ENCODE data around the gene RBM33. TPM values are rescaled to one million over a fixed set of nuclear protein-coding genes. Genes with fewer than 3 reads are reported as not detected.
"Not testable (repeated sequence)": the region's sequence is repeated elsewhere in the genome, so short reads cannot be mapped to it uniquely, and the experiment has no call there.

Gene RBM33
- total RNA-seq, 1 experiment from 2014 or later = 45.2 TPM

DNA sequence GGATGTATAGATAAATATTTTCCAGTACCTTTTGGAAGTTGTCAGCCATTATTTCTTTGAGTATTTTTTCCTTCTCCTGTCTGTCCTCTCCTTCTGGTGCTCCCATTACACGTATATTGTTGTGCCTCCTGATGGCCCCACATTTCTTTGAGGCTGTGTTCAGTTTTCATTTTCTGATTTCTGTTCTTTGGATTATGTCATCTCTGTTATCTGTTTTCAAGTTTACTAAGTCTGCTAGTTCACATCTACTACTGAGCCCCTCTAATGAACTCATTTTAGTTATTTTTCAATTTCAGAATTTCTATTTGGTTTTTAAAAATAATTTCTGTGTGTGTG, 16.3 kb downstream of the RBM33 start:
- DNase-seq (ENCODE audit: low spot score) = no peak

GRCh38 chr7:155662343-155663043, 18.0 kb downstream of the RBM33 start:
- no peak for DNase-seq (ENCODE audit: low spot score)

GRCh38 chr7:155663937-155664336, 19.5 kb downstream of the RBM33 start:
- DNase-seq (ENCODE audit: low spot score) = no peak

GRCh38 chr7:155665079-155665956, 20.9 kb downstream of the RBM33 start:
- no peak for DNase-seq (ENCODE audit: low spot score)

GRCh38 chr7:155665957-155666287, 21.5 kb downstream of the RBM33 start:
- DNase-seq (ENCODE audit: low spot score) = no peak

DNA sequence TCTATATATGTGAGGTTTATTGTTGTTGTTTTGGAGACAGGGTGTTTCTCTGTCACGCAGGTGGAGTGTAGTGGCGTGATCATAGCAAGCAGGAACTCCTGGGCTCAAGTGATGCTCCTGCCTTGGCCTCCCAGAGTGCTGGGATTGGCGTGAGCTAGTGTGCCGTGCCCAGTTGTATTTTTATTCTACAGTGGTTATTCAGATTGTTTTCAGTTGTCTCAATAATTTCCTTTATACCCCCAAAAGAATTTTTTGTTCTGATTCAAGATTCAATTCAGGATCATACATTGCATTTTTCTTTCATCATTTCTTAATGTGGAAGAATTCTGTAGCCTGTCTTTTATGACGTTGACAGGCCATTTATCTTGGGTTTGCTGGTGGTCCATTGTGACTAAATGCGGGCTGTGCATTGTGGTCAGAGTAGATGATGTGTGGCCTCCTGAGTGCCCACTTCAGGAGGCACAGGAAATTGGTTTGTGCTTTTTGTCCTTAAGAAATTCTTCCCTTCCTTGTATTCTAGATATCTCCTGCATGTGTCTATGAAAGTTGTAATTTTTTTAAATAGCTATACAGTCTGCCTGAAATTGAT, 22.9 kb downstream of the RBM33 start:
- no peak for DNase-seq (ENCODE audit: low spot score)

DNA sequence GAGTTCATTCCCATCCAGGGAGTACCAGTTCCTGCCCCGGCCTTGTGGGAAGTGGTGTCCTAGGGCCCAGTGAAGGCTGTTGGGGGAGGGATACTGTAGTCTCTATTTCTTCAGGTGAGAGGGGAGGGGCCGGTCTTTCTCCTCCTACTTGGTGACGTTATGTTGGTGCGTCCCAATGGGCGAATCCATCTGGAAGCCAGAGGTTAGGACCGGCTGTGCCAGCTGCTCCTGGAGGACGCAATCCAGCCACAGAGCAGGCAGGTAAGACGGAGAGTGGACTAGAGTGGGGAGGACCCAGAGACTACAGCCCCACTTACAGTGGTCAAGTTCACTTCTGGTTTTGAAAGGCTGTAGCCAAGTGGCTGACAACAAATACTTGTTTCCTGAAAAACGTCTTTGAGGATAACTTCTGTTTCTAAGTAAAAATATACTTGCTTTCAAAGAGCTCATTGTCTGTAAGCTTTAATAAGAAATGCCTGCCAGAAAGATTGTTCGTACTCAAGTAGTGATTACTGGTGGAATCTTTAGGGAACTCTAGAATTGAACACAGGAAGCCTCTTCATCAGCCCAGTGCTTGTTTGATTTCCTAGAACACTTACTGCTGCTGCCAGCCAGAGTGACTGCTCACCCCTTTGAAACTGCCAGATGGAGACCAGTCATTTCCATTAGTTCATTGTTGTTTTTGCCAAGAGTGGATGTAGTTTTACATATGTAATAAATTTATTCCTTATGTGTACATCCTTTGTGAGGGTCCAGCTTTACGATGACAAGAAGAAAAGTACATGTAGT, 25.4 kb downstream of the RBM33 start:
- no peak for DNase-seq (ENCODE audit: low spot score)

DNA sequence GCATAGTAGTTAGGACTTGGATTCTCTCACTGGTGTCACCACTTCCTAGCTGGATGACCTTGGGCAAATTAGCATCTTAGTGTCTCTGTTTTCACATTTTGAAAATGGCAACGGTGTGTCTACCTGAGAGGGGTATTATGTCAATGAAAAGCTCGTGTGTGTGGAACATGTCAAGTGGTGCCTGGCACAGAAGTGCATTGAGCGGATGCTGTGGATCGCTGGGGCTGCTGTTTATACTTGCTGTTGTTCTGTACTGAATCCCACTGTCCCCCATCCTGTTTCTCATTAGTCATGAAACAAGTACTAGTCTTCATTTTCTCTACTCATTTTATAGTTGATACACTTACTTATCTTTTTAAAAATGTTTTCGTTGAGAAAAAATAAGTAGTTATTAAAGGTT, 26.1 kb downstream of the RBM33 start:
- DNase-seq (ENCODE audit: low spot score) = no peak

- no peak for DNase-seq (ENCODE audit: low spot score)
Observed at GRCh38 chr7:155674556-155674955, 30.1 kb downstream of the RBM33 start.

- no peak for DNase-seq (ENCODE audit: low spot score)
Observed at GRCh38 chr7:155676052-155676451, 31.6 kb downstream of the RBM33 start.

DNA sequence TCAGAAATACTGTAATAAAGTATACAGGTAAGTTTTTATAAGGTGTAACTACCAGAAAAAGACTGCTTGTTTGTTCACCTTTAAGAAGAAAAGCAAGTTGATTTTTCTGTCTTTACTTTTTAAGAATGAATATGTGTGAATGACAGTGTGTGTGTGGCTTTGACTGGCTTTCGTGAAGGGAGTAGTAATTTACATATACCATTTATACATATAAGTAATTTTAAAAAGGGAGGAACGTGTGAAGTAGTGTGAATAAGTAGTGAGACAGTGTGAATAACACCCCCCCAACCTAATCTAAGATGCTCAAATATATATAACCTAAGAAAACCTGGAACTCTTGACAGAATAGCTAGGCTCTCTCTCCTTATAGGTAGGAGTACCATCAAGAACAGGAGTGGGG, 33.2 kb downstream of the RBM33 start:
- DNase-seq (ENCODE audit: low spot score) = no peak

DNA sequence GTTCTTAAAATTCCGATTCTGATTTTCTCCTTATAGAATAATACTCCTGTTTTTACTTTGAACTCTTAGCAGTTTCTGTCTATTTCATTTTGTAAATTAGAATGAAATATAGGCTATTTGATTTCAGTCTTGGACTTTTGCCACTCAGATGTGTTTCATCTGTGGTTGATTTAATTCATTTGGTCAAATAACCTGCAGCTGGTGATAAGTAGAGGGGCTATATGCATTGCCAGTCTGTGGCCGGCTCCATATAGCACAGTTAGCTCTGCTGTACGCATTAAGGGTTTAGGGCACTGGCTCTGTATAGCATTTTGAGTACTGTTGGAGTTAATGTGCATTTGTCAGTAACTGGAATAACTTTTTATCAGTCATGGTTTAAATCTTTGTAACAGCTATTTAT, 35.7 kb downstream of the RBM33 start:
- no peak for DNase-seq (ENCODE audit: low spot score)

DNA sequence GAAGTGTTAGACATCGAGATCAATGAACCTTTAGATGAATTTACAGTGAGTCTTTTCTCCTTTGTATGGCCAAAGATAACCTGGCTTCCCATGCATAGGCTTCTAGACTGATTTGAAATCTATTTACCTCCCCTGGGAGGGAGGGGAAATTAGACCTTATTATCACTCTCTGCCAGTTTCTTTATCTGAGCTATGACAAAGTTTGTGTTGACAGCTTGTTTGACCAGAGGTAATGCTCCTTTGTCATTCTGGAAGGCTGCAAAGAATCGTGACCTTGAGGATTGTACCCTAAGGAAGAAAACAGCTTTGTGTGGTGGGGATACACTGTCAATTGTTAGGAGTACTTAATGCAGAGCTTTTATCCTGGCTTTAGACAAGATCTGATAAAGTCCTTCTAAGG, 36.4 kb downstream of the RBM33 start:
- DNase-seq (ENCODE audit: low spot score) = no peak

DNA sequence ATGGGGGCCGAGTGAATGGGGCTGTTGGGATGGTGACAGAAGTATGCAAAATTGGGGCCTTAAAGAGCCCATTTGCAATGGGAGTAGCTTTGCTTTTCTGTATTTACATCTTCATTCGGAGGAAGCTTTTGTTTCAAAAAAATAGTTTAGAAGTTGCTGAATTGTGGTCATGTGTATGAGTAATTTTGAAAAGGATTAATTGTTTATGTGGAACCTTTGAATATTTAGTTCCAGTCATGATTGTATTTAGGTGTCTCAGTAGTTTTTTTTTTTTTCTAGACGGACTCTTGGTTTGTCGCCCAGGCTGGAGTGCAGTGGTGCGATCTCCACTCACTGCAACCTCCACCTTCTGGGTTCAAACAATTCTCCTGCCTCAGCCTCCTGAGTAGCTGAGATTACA, 37.2 kb downstream of the RBM33 start:
- DNase-seq (ENCODE audit: low spot score) = no peak

GRCh38 chr7:155682484-155682883, 38.0 kb downstream of the RBM33 start:
- DNase-seq (ENCODE audit: low spot score) = no peak

GRCh38 chr7:155683098-155683497, 38.6 kb downstream of the RBM33 start:
- no peak for DNase-seq (ENCODE audit: low spot score)

DNA sequence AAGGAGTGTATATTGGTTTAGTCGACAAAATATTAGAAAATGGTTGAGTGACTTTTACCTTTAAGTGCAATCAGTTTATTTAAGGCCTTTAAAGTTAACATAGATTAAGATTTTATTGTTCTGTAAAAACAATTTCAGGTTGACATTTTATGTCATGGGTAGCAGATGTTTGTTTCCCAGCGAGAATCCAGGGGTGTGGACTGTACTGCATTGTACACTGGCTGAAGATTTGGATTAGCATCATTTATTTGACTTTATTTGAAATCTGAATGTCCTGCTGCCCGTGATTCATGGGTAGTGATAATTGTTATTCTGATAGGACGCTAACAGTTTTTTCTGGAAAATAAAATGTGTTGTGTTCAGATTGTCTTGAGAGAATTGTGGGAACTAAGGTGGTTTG, 39.3 kb downstream of the RBM33 start:
- no peak for DNase-seq (ENCODE audit: low spot score)

GRCh38 chr7:155684543-155684942, 40.1 kb downstream of the RBM33 start:
- no peak for DNase-seq (ENCODE audit: low spot score)

DNA sequence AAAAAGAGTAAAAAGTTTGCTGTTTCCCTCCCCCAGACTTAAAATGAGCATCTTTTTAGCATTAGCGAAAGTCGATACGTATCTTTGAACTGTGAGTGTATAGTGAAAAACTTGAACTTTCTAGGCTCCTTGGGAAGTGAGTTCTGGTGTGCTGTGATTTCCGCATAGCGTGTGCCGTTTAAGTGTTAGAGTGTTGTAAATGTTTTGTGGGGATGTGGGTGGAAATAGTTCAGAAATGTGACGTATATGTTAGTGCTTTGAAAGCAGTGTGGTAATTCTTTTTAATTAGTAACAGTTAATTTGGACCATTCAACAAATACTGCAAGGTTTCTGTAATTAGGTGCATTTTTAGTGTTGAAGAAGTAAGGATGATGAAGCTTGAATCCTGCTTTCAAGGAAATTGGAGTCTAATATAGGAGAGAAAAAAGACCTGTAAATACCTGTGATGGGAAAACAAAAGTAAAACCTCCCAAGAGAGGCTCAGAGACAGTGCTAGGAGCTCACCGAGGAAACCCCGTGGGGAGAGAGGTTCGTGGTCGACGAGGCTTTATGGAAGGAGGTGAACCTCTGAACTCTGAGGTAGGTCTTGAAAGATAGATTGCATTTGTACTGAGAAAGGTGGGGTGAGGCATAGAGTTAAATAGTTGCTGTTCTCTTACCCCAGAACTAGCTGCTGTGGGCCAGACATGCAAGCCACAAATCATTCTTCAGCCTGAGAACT, 40.8 kb downstream of the RBM33 start:
- no peak for DNase-seq (ENCODE audit: low spot score)

GRCh38 chr7:155685791-155686160, 41.3 kb downstream of the RBM33 start:
- DNase-seq (ENCODE audit: low spot score) = no peak

- not testable (repeated sequence) for DNase-seq (ENCODE audit: low spot score)
Observed at GRCh38 chr7:155686620-155687324, 42.3 kb downstream of the RBM33 start.

Data from HT-29 (cell line).